Breast epithelium (tissue), 4 donors: ENCODE results near the gene LYVE1. TPM values are rescaled to one million over a fixed set of nuclear protein-coding genes. Genes with fewer than 3 reads are reported as not detected.
A peak's percentile ranks its signal among the peaks of the same experiment; 100 is the strongest.

Experiments
- DNase-seq, 2 donors: peaks; one replicate each; pipeline ENCODE4 v3.0.0-alpha.2; 2019; ENCODE audit warnings: low spot score in 2 of 2
- H3K27ac ChIP-seq, 2 donors: fragments of 200-600 bp; sonication (generic) in 1 of 2; one replicate each; pipeline ENCODE4 v1.5.1; 2016 to 2019; ENCODE audit warnings: mild to moderate bottlenecking in 1 of 2
- H3K27me3 ChIP-seq, 2 donors: fragments of 200-600 bp; sonication (generic) in 1 of 2; one replicate each; pipeline versions ENCODE4 v1.5.1 to v1.6.0; 2017 to 2019; ENCODE audit warnings: control low read depth in 1 of 2, mild to moderate bottlenecking in 1 of 2
- H3K36me3 ChIP-seq: fragments of 200-600 bp; one replicate; pipeline ENCODE4 v1.5.1; 2019
- H3K4me1 ChIP-seq, 2 donors: fragments of 200-600 bp; sonication (generic); one replicate each; pipeline ENCODE4 v1.5.1; 2016 to 2019; ENCODE audit warnings: control low read depth in 1 of 2
- H3K4me3 ChIP-seq, 3 donors: fragments of 200-600 bp; sonication (generic); 1 replicate in 2 of 3; 2 replicates in 1 of 3; pipeline ENCODE4 v1.5.1; 2016 to 2019; ENCODE audit warnings: mild to moderate bottlenecking in 3 of 3, moderate library complexity in 2 of 3
- H3K9me3 ChIP-seq, 2 donors: fragments of 200-600 bp; sonication (generic) in 1 of 2; one replicate each; pipeline ENCODE4 v1.5.1; 2016 to 2019; ENCODE audit warnings: control low read depth in 1 of 2
- POLR2A ChIP-seq: fragments of 450-650 bp; IDR thresholded peaks from one replicate; pipeline ENCODE4 v1.6.1; 2016; ENCODE audit warnings: antibody characterized with exemption, mild to moderate bottlenecking, moderate library complexity
- POLR2AphosphoS5 ChIP-seq, 3 donors: sonication (generic); formaldehyde crosslinking; IDR thresholded peaks; one replicate each; pipeline ENCODE4 v1.6.1; 2017; ENCODE audit warnings: antibody characterized with exemption in 3 of 3
- intact Hi-C: fragments of 100-400 bp; cut with DNase I; formaldehyde crosslinking; loops from one replicate; pipeline ENCODE4 v1.15.1; 2023; ENCODE audit warnings: low total_unique reads
- total RNA-seq, 3 donors: library from RNA; depleted of rRNA; stranded (reverse); fragments of >200 nt; gene quantifications; one replicate each; pipeline ENCODE4 v1.1.0, GENCODE V29; 2016
- TF ChIP-seq, protein P1 (sequence below), 3 donors: fragments of 450-650 bp; IDR thresholded peaks; one replicate each; pipeline ENCODE4 v1.5.1; 2016 to 2017; ENCODE audit warnings: antibody characterized with exemption in 3 of 3, mild to moderate bottlenecking in 3 of 3, moderate library complexity in 3 of 3

The LYVE1 gene
- total RNA-seq, 3 donors from 2014 or later, result 39.2 to 218 (median 51.8) TPM

GRCh38 chr11:10519630-10520029, 48.8 kb downstream of the LYVE1 start:
- no peak overlapping the region for H3K27ac ChIP-seq
- no peaks in the 10 kb centered on the region for H3K27me3 ChIP-seq
- H3K36me3 ChIP-seq, result no peaks in the 10 kb centered on the region
- intact Hi-C loops, result loop anchor here (10.0 kb wide), 1 partner anchor 105 kb away; no protein-coding TSS in a partner anchor
- H3K9me3 ChIP-seq, result no peaks in the 10 kb centered on the region
- H3K4me3 ChIP-seq, result no peak overlapping the region
- no peak for DNase-seq
- TF ChIP-seq, protein P1, sequence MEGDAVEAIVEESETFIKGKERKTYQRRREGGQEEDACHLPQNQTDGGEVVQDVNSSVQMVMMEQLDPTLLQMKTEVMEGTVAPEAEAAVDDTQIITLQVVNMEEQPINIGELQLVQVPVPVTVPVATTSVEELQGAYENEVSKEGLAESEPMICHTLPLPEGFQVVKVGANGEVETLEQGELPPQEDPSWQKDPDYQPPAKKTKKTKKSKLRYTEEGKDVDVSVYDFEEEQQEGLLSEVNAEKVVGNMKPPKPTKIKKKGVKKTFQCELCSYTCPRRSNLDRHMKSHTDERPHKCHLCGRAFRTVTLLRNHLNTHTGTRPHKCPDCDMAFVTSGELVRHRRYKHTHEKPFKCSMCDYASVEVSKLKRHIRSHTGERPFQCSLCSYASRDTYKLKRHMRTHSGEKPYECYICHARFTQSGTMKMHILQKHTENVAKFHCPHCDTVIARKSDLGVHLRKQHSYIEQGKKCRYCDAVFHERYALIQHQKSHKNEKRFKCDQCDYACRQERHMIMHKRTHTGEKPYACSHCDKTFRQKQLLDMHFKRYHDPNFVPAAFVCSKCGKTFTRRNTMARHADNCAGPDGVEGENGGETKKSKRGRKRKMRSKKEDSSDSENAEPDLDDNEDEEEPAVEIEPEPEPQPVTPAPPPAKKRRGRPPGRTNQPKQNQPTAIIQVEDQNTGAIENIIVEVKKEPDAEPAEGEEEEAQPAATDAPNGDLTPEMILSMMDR (IDR thresholded peaks at IDR 0.05), result no peak
- TF ChIP-seq POLR2A, result no peak
- no peaks in the 10 kb centered on the region for H3K4me1 ChIP-seq

DNA sequence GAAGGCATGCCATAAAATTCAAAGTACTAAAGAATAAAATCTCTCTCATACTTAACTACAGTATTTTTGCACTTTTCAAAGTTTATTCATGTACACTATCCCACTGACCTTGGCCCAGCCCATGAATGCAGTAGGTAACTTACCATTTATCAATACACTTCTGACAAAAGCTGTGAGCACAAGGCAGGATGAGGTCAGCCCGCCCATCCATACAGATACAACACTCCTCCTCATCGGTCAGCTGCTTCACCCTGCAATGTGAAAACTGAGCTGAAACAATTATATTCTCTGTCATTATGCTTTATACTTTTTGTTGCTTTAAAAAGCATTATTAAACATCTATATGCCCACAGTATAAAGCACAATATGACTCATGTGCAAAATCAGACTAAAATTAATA, 49.6 kb downstream of the LYVE1 start:
- no peak overlapping the region for H3K27ac ChIP-seq
- intact Hi-C loops, result loop anchor here (10.0 kb wide), 1 partner anchor 104 kb away; no protein-coding TSS in a partner anchor

DNA sequence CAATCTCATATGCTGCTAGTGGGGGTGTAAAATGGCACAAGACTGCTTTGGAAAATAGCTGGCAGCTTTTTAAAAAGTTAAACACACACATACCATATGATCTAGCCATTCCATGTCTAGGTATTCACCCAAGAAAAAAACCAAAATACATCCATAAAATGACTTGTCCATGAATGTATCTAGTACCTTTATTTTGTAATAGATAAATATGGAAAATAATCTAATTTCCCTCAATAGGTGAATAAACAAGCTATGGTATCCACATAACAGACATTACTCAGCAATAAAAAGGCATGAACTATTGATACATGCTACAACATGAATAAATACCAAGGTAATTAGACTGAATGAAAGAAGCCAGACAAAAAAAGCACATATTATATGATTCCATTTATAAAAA, 50.3 kb downstream of the LYVE1 start:
- Histone ChIP-seq H3K36me3 (no peaks in the 10 kb centered on the region), H3K4me1 (no peaks in the 10 kb centered on the region), H3K9me3 (no peaks in the 10 kb centered on the region), H3K27ac (no peak overlapping the region), H3K4me3 (no peak overlapping the region), H3K27me3 (no peaks in the 10 kb centered on the region)
- no peak for TF ChIP-seq POLR2A
- no peak for TF ChIP-seq POLR2AphosphoS5 (IDR thresholded peaks at IDR 0.05)
- DNase-seq, result no peak
- intact Hi-C loops, result loop anchor here (10.0 kb wide), 1 partner anchor 103 kb away; no protein-coding TSS in a partner anchor

More for the DNA sequence above, 49.6 kb downstream of the LYVE1 start:
- Histone ChIP-seq H3K4me3 (no peak overlapping the region), H3K27me3 (no peaks in the 10 kb centered on the region), H3K4me1 (no peaks in the 10 kb centered on the region), H3K36me3 (no peaks in the 10 kb centered on the region), H3K9me3 (no peaks in the 10 kb centered on the region)
- TF ChIP-seq POLR2AphosphoS5 (IDR thresholded peaks at IDR 0.05), result no peak
- TF ChIP-seq, protein P1 (IDR thresholded peaks at IDR 0.05), result no peak
- DNase-seq, result no peak

GRCh38 chr11:10515418-10515817, 53.0 kb downstream of the LYVE1 start:
- H3K9me3 ChIP-seq, result no peaks in the 10 kb centered on the region
- DNase-seq, result no peak
- no peak overlapping the region for H3K27ac ChIP-seq
- no peaks in the 10 kb centered on the region for H3K27me3 ChIP-seq
- intact Hi-C loops, result loop anchor here (10.0 kb wide), 1 partner anchor 101 kb away; no protein-coding TSS in a partner anchor
- H3K36me3 ChIP-seq, result no peaks in the 10 kb centered on the region
- TF ChIP-seq POLR2AphosphoS5 (IDR thresholded peaks at IDR 0.05) (no peak), POLR2A (no peak)
- TF ChIP-seq, protein P1 (IDR thresholded peaks at IDR 0.05), result no peak
- H3K4me1 ChIP-seq, result no peaks in the 10 kb centered on the region
- H3K4me3 ChIP-seq, result no peak overlapping the region

DNA sequence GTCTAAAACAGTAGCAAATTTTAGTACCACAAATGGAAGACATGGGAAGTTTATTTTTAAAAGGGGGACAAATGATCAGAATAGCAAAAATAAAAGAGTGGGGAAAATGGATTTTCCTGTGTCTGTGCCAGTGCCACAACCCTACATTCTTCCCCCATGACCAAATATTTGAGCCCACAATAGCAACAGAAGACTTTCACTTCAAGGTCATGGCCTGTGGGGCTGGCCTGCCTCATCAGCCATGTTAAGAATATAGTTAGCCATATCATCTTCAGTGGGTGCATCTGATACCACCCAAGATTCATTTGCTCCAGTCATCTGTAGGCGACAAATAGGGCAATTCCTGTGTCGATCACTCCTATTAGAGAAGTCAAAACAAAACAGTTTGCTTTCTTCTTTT, 53.8 kb downstream of the LYVE1 start:
- TF ChIP-seq POLR2AphosphoS5 (IDR thresholded peaks at IDR 0.05), result no peak
- Histone ChIP-seq H3K27me3 (no peaks in the 10 kb centered on the region), H3K36me3 (no peaks in the 10 kb centered on the region), H3K4me1 (no peaks in the 10 kb centered on the region), H3K9me3 (no peaks in the 10 kb centered on the region), H3K27ac (no peak overlapping the region), H3K4me3 (no peak overlapping the region)
- intact Hi-C loops, result loop anchor here (10.0 kb wide), 1 partner anchor 100 kb away; no protein-coding TSS in a partner anchor
- no peak for DNase-seq

- no peak overlapping the region for H3K4me3 ChIP-seq
- no peak for TF ChIP-seq POLR2A
- TF ChIP-seq, protein P1 (IDR thresholded peaks at IDR 0.05), result peak in 1 of 3 donors; percentile 22
- H3K27ac ChIP-seq, result no peak overlapping the region
- no peaks in the 10 kb centered on the region for H3K27me3 ChIP-seq
- no peak for DNase-seq
- no peaks in the 10 kb centered on the region for H3K9me3 ChIP-seq
- H3K4me1 ChIP-seq, result no peaks in the 10 kb centered on the region
- intact Hi-C loops, result loop anchor here (10.0 kb wide), 1 partner anchor 99 kb away; no protein-coding TSS in a partner anchor
- no peaks in the 10 kb centered on the region for H3K36me3 ChIP-seq
Measured at GRCh38 chr11:10514202-10514601, 54.3 kb downstream of the LYVE1 start.
